RWPE2 (cell line): ENCODE results near the gene CHI3L1.
A peak's percentile ranks its signal among the peaks of the same experiment; 100 is the strongest.

Source experiments
- ATAC-seq: fragments of 200-7000 bp; cut with Tn5 transposase; 3 replicates; pipeline ENCODE4 v1.9.1; 2021; ENCODE audit warnings: low read depth
- DNase-seq: peaks from one replicate; pipeline ENCODE4 v3.0.0-alpha.2; 2020; ENCODE audit warnings: low spot score
- H3K27ac ChIP-seq: fragments of 450-650 bp; 2 replicates; pipeline ENCODE4 v1.5.1; 2017; ENCODE audit warnings: mild to moderate bottlenecking; ENCODE audit not compliant: poor library complexity, severe bottlenecking
- H3K27me3 ChIP-seq: fragments of 250-450 bp; sonication (Bioruptor Pico); 2 replicates; pipeline ENCODE4 v1.5.1; 2021; ENCODE audit warnings: mild to moderate bottlenecking, moderate library complexity; ENCODE audit not compliant: insufficient read depth, poor library complexity, severe bottlenecking
- H3K36me3 ChIP-seq: fragments of 250-450 bp; sonication (Bioruptor Pico); 2 replicates; pipeline ENCODE4 v1.5.1; 2020; ENCODE audit warnings: low read depth, mild to moderate bottlenecking, moderate library complexity
- H3K4me1 ChIP-seq: fragments of 250-450 bp; sonication (Bioruptor Pico); 2 replicates; pipeline ENCODE4 v1.5.1; 2021; ENCODE audit warnings: mild to moderate bottlenecking, moderate library complexity; ENCODE audit not compliant: insufficient read depth, poor library complexity, severe bottlenecking
- H3K4me3 ChIP-seq: fragments of 250-450 bp; sonication (Bioruptor Pico); 2 replicates; pipeline ENCODE4 v1.5.1; 2021; ENCODE audit warnings: mild to moderate bottlenecking, moderate library complexity; ENCODE audit not compliant: severe bottlenecking
- H3K9me3 ChIP-seq: fragments of 250-450 bp; sonication (Bioruptor Pico); 2 replicates; pipeline ENCODE4 v1.5.1; 2021; ENCODE audit warnings: mild to moderate bottlenecking, moderate library complexity; ENCODE audit not compliant: severe bottlenecking
- TF ChIP-seq, protein P1 (sequence below): fragments of 450-650 bp; IDR thresholded peaks from one replicate; pipeline ENCODE4 v1.5.1; 2017; ENCODE audit warnings: mild to moderate bottlenecking, moderate library complexity; ENCODE audit not compliant: poor library complexity, severe bottlenecking

The CHI3L1 gene

DNA sequence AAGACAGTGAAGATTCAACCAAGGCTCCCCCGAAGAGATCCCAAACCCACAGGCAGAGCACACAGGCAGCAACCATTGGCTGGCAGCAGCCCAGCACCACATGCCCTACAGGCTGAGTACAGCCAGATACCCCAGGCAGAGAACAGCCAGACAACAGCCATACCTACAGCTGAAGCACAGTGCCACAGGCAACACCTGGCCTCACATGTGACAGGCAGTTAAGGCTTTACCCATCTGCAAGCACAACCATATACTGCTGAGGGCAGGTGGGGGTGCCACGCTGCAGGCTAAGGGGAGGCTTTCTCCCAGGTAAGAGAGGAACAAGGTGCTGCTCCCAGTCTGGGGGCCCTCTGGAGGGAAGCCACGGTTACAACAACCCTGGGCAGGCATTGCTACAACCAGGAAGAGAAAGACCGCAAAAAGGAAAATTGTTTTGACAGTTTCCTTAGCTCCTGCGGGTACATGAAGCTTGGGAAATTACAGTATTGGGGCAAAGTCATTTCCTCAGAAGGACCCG lies 30.7 kb upstream of the CHI3L1 start:
- H3K4me3 ChIP-seq: no peak overlapping the region
- H3K4me1 ChIP-seq: no peaks in the 10 kb centered on the region
- DNase-seq (no peak), ATAC-seq (0 out of 3 replicates have a peak, but pooled peaks have one; percentile 43)
- no peak overlapping the region for H3K27ac ChIP-seq
- TF ChIP-seq, protein P1, sequence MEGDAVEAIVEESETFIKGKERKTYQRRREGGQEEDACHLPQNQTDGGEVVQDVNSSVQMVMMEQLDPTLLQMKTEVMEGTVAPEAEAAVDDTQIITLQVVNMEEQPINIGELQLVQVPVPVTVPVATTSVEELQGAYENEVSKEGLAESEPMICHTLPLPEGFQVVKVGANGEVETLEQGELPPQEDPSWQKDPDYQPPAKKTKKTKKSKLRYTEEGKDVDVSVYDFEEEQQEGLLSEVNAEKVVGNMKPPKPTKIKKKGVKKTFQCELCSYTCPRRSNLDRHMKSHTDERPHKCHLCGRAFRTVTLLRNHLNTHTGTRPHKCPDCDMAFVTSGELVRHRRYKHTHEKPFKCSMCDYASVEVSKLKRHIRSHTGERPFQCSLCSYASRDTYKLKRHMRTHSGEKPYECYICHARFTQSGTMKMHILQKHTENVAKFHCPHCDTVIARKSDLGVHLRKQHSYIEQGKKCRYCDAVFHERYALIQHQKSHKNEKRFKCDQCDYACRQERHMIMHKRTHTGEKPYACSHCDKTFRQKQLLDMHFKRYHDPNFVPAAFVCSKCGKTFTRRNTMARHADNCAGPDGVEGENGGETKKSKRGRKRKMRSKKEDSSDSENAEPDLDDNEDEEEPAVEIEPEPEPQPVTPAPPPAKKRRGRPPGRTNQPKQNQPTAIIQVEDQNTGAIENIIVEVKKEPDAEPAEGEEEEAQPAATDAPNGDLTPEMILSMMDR: no peak
- H3K9me3 ChIP-seq: no peaks in the 10 kb centered on the region
- no peaks in the 10 kb centered on the region for H3K27me3 ChIP-seq
- H3K36me3 ChIP-seq: no peaks in the 10 kb centered on the region

- Histone ChIP-seq H3K9me3 (no peaks in the 10 kb centered on the region), H3K36me3 (no peaks in the 10 kb centered on the region), H3K27ac (no peak overlapping the region), H3K4me1 (no peaks in the 10 kb centered on the region), H3K27me3 (no peaks in the 10 kb centered on the region), H3K4me3 (no peak overlapping the region)
- DNase-seq (no peak), ATAC-seq (peak; percentile 70; the same call in 2 of the 3 replicates)
- TF ChIP-seq, protein P1: peak; percentile 77
These were observed 30.0 kb upstream of the CHI3L1 start for GRCh38 chr1:203216274-203217138.

- TF ChIP-seq, protein P1: no peak
- Histone ChIP-seq H3K27ac (no peak overlapping the region), H3K4me3 (no peak overlapping the region), H3K4me1 (no peaks in the 10 kb centered on the region), H3K9me3 (no peaks in the 10 kb centered on the region), H3K27me3 (no peaks in the 10 kb centered on the region), H3K36me3 (no peaks in the 10 kb centered on the region)
- DNase-seq: no peak
- no peak for ATAC-seq
These were observed 29.1 kb upstream of the CHI3L1 start for GRCh38 chr1:203215573-203215972.

DNA sequence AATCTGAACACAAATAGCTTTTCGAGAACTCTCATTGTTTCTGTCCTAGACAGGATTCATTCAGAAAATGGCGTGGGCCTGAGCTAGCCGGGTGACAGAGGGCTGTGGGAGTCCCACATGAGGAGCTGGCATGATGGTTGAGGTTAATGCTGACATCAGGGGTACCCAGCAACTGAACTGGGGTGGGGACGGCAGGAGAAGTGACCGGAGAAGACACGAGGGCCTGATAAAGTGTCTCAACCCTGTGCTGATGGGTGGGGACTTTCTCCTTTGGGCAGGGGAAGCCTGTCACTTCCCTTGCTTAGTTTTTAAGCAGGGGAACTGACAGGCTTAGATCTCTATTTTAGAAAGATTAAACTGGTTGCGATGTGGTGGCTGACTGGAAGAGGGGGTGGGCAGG lies 28.4 kb upstream of the CHI3L1 start:
- no peak overlapping the region for H3K27ac ChIP-seq
- H3K4me3 ChIP-seq: no peak overlapping the region
- no peaks in the 10 kb centered on the region for H3K9me3 ChIP-seq
- ATAC-seq (no peak), DNase-seq (no peak)
- no peaks in the 10 kb centered on the region for H3K4me1 ChIP-seq
- H3K36me3 ChIP-seq: no peaks in the 10 kb centered on the region
- H3K27me3 ChIP-seq: no peaks in the 10 kb centered on the region
- TF ChIP-seq, protein P1: no peak

GRCh38 chr1:203213126-203213525 lies 26.6 kb upstream of the CHI3L1 start:
- Histone ChIP-seq H3K4me3 (no peak overlapping the region), H3K9me3 (no peaks in the 10 kb centered on the region), H3K4me1 (no peaks in the 10 kb centered on the region), H3K27ac (no peak overlapping the region), H3K36me3 (no peaks in the 10 kb centered on the region), H3K27me3 (no peaks in the 10 kb centered on the region)
- DNase-seq (no peak), ATAC-seq (no peak)
- TF ChIP-seq, protein P1: no peak
